Astrocyte (in vitro differentiated cells and primary cell): ENCODE results near the gene TRPM6. TPM values are rescaled to one million over a fixed set of nuclear protein-coding genes. Genes with fewer than 3 reads are reported as not detected.

Experiments used
- DNase-seq: peaks from one replicate; pipeline ENCODE4 v3.0.0-alpha.2; 2010; ENCODE audit warnings: low read depth
- FAIRE-seq: peaks from 2 replicates; lab custom pipeline; 2011; peaks lifted over from hg19 to GRCh38; lab: Jason Lieb, UNC
- H2AFZ ChIP-seq: 2 replicates; pipeline ENCODE4 v1.6.0; 2012; ENCODE audit warnings: low read depth, low read length, inconsistent platforms
- H3K27ac ChIP-seq: 2 replicates; pipeline ENCODE4 v1.5.1; 2011; ENCODE audit warnings: low read depth, low read length, inconsistent platforms
- H3K27me3 ChIP-seq: 2 replicates; pipeline ENCODE4 v1.6.0; 2011; ENCODE audit warnings: low read length, inconsistent platforms; ENCODE audit not compliant: insufficient read depth
- H3K36me3 ChIP-seq: 2 replicates; pipeline ENCODE4 v1.5.1; 2011; ENCODE audit warnings: low read length, inconsistent platforms; ENCODE audit not compliant: insufficient read depth
- H3K4me1 ChIP-seq: 2 replicates; pipeline ENCODE4 v1.5.1; 2011; ENCODE audit warnings: low read length, inconsistent platforms; ENCODE audit not compliant: insufficient read depth
- H3K4me2 ChIP-seq: 2 replicates; pipeline ENCODE4 v1.6.0; 2012; ENCODE audit warnings: low read length, inconsistent platforms
- H3K4me3 ChIP-seq: 2 replicates; pipeline ENCODE4 v1.5.1; 2011; ENCODE audit warnings: low read depth, mild to moderate bottlenecking, low read length, inconsistent platforms; ENCODE audit not compliant: insufficient read depth
- H3K79me2 ChIP-seq: 2 replicates; pipeline ENCODE4 v1.6.0; 2012; ENCODE audit warnings: mild to moderate bottlenecking, low read length, inconsistent platforms; ENCODE audit not compliant: insufficient read depth
- H3K9ac ChIP-seq: 2 replicates; pipeline ENCODE4 v1.6.0; 2012; ENCODE audit warnings: mild to moderate bottlenecking, low read length, inconsistent platforms
- H3K9me3 ChIP-seq: 2 replicates; pipeline ENCODE4 v1.5.1; 2012; ENCODE audit warnings: low read depth, mild to moderate bottlenecking, low read length, inconsistent platforms; ENCODE audit not compliant: insufficient read depth
- H4K20me1 ChIP-seq: 2 replicates; pipeline ENCODE4 v1.6.0; 2012; ENCODE audit warnings: low read length, inconsistent platforms; ENCODE audit not compliant: insufficient read depth
- H3K27ac Mint-ChIP-seq: one replicate; pipeline ENCODE4 v1.8.0; 2021; ENCODE audit warnings: mild to moderate bottlenecking, mixed read lengths; ENCODE audit not compliant: unreplicated experiment
- H3K27me3 Mint-ChIP-seq: one replicate; pipeline ENCODE4 v1.8.0; 2021; ENCODE audit warnings: low read depth, mixed read lengths; ENCODE audit not compliant: unreplicated experiment
- H3K36me3 Mint-ChIP-seq: one replicate; pipeline ENCODE4 v1.8.0; 2021; ENCODE audit warnings: low read depth, mixed read lengths; ENCODE audit not compliant: unreplicated experiment
- H3K4me1 Mint-ChIP-seq: one replicate; pipeline ENCODE4 v1.8.0; 2021; ENCODE audit warnings: low read depth, mixed read lengths; ENCODE audit not compliant: unreplicated experiment
- H3K4me3 Mint-ChIP-seq: one replicate; pipeline ENCODE4 v1.8.0; 2021; ENCODE audit warnings: mild to moderate bottlenecking, moderate library complexity, mixed read lengths; ENCODE audit not compliant: unreplicated experiment
- H3K9me3 Mint-ChIP-seq: one replicate; pipeline ENCODE4 v1.8.0; 2021; ENCODE audit warnings: mild to moderate bottlenecking, mixed read lengths; ENCODE audit not compliant: unreplicated experiment
- CTCF ChIP-seq: IDR thresholded peaks from 2 replicates; pipeline ENCODE4 v1.5.1; 2011; ENCODE audit warnings: low read depth, mild to moderate bottlenecking, inconsistent platforms, low read length, moderate library complexity; ENCODE audit not compliant: insufficient read depth
- EZH2 ChIP-seq: IDR thresholded peaks from 2 replicates; pipeline ENCODE4 v1.6.1; 2012; ENCODE audit warnings: mild to moderate bottlenecking, low read length, inconsistent platforms; ENCODE audit not compliant: insufficient read depth
- total RNA-seq: library from RNA; stranded (reverse); gene quantifications from 2 replicates; pipeline ENCODE4 v1.2.1, GENCODE V29; 2021

Gene TRPM6
- total RNA-seq, 1 donor from 2014 or later: 0.27 TPM

GRCh38 chr9:74742191-74742790, 145.4 kb downstream of the TRPM6 start:
- Histone ChIP-seq H3K36me3 (no peaks in the 10 kb centered on the region), H3K4me1 (no peaks in the 10 kb centered on the region), H3K4me2 (peak overlapping the region; percentile 50), H3K27me3 (peaks cover 9% of the 10 kb centered on the region), H3K4me3 (no peak overlapping the region), H2AFZ (no peak overlapping the region), H3K27ac (no peak overlapping the region), H3K9me3 (no peaks in the 10 kb centered on the region), H3K9ac (no peak overlapping the region), H4K20me1 (no peaks in the 10 kb centered on the region), H3K79me2 (no peaks in the 10 kb centered on the region)
- Mint-ChIP-seq H3K27ac (no peak overlapping the region), H3K4me3 (no peak overlapping the region), H3K27me3 (no peaks in the 10 kb centered on the region), H3K36me3 (no peaks in the 10 kb centered on the region), H3K4me1 (no peaks in the 10 kb centered on the region), H3K9me3 (peaks cover 2% of the 10 kb centered on the region)
- no peak for FAIRE-seq
- TF ChIP-seq CTCF (no peak), EZH2 (no peak)
- DNase-seq: no peak

- DNase-seq: no peak
- no peaks in the 10 kb centered on the region for H3K4me1 Mint-ChIP-seq
Observed at GRCh38 chr9:74736646-74737045, 151.1 kb downstream of the TRPM6 start.

More at GRCh38 chr9:74736646-74737045, 151.1 kb downstream of the TRPM6 start:
- Histone ChIP-seq H3K9me3 (no peaks in the 10 kb centered on the region), H3K27ac (no peak overlapping the region), H3K9ac (no peak overlapping the region), H3K27me3 (peaks cover 2% of the 10 kb centered on the region), H2AFZ (no peak overlapping the region), H3K4me3 (no peak overlapping the region), H4K20me1 (no peaks in the 10 kb centered on the region), H3K4me2 (no peak overlapping the region), H3K4me1 (no peaks in the 10 kb centered on the region), H3K79me2 (no peaks in the 10 kb centered on the region), H3K36me3 (no peaks in the 10 kb centered on the region)
- H3K9me3 Mint-ChIP-seq: no peaks in the 10 kb centered on the region
- H3K27ac Mint-ChIP-seq: no peak overlapping the region
- FAIRE-seq: no peak
- no peaks in the 10 kb centered on the region for H3K27me3 Mint-ChIP-seq
- no peaks in the 10 kb centered on the region for H3K36me3 Mint-ChIP-seq
- H3K4me3 Mint-ChIP-seq: no peak overlapping the region
- TF ChIP-seq CTCF: no peak
- TF ChIP-seq EZH2: no peak
